HepG2 (cell line): ENCODE measurements around the gene KLKB1. TPM values are rescaled to one million over a fixed set of nuclear protein-coding genes. Genes with fewer than 3 reads are reported as not detected.

Source experiments
- DNMT1 ChIP-seq: sonication (generic); formaldehyde crosslinking; IDR thresholded peaks from 2 replicates; pipeline ENCODE4 v1.5.1; 2020; ENCODE audit warnings: mild to moderate bottlenecking, missing genetic modification reagents
- EZH2 ChIP-seq: conservative IDR thresholded peaks from 2 replicates; pipeline ENCODE4 v1.6.1; 2012; ENCODE audit warnings: mild to moderate bottlenecking, low read depth, low read length, moderate library complexity
- GTF3A ChIP-seq: sonication (generic); formaldehyde crosslinking; conservative IDR thresholded peaks from 2 replicates; pipeline ENCODE4 v1.4.0; 2020; ENCODE audit warnings: mild to moderate bottlenecking, missing genetic modification reagents
- KAT7 ChIP-seq: IDR thresholded peaks from 2 replicates; pipeline ENCODE4 v1.6.1; 2018; ENCODE audit warnings: borderline replicate concordance, missing compliant biosample characterization
- MTF1 ChIP-seq: sonication (generic); formaldehyde crosslinking; IDR thresholded peaks from 2 replicates; pipeline ENCODE4 v1.5.0; 2020; ENCODE audit warnings: missing genetic modification reagents
- NFKB2 ChIP-seq: sonication (generic); formaldehyde crosslinking; IDR thresholded peaks from 2 replicates; pipeline ENCODE4 v1.4.0; 2020; ENCODE audit warnings: missing genetic modification reagents, borderline replicate concordance
- NR2F6 ChIP-seq, 2 experiments: IDR thresholded peaks; 2 replicates each; pipeline ENCODE4 v1.6.1; 2016; ENCODE audit warnings: antibody characterized with exemption in 1 of 2, mild to moderate bottlenecking in 1 of 2
- PAX8 ChIP-seq: sonication (generic); formaldehyde crosslinking; IDR thresholded peaks from 2 replicates; pipeline ENCODE4 v1.8.0; 2022; ENCODE audit warnings: mild to moderate bottlenecking, missing genetic modification reagents, borderline replicate concordance
- THYN1 ChIP-seq: sonication (generic); formaldehyde crosslinking; IDR thresholded peaks from 2 replicates; pipeline ENCODE4 v1.8.1; 2023; ENCODE audit warnings: low read depth, mild to moderate bottlenecking, moderate library complexity, missing genetic modification reagents, borderline replicate concordance
- ZEB1 ChIP-seq: IDR thresholded peaks from 2 replicates; pipeline ENCODE4 v1.6.1; 2012; ENCODE audit warnings: mild to moderate bottlenecking, low read depth, inconsistent platforms; ENCODE audit not compliant: insufficient replicate concordance
- ZNF781 ChIP-seq: sonication (generic); formaldehyde crosslinking; IDR thresholded peaks from 2 replicates; pipeline ENCODE4 v1.5.1; 2020; ENCODE audit warnings: borderline replicate concordance, mild to moderate bottlenecking, missing genetic modification reagents; ENCODE audit errors: not compliant biosample characterization
- ZNF891 ChIP-seq: sonication (generic); formaldehyde crosslinking; IDR thresholded peaks from 2 replicates; pipeline ENCODE4 v1.5.0; 2020; ENCODE audit warnings: mild to moderate bottlenecking, missing genetic modification reagents
- polyA plus RNA-seq, 8 experiments: library from polyadenylated mRNA; depleted of rRNA in 3 of 8; stranded (reverse) in 7 of 8; unstranded in 1 of 8; fragments of >200 nt; fragmentation: Illumina TruSeq in 4 of 8; extraction: Trizol in 4 of 8; gene quantifications; 2 replicates each; pipeline versions ENCODE4 v1.2.1 to v1.2.3, GENCODE V29; 2011 to 2016; ENCODE audit warnings: low read depth in 4 of 8, missing spikeins in 1 of 8, mixed read lengths in 1 of 8; ENCODE audit not compliant: insufficient read depth in 1 of 8
- total RNA-seq, 5 experiments: library from RNA; depleted of rRNA; stranded (reverse); fragments of >200 nt; fragmentation: Illumina TruSeq; extraction: Trizol; gene quantifications; 2 replicates each; pipeline ENCODE4 v1.2.3, GENCODE V29; 2016; ENCODE audit warnings: low read depth in 1 of 5
- TF ChIP-seq, protein P1 (sequence below): sonication (generic); formaldehyde crosslinking; IDR thresholded peaks from 2 replicates; pipeline ENCODE4 v1.5.0; 2020; ENCODE audit warnings: mild to moderate bottlenecking, missing genetic modification reagents, moderate library complexity
- TF ChIP-seq, protein P2 (sequence below): sonication (generic); formaldehyde crosslinking; IDR thresholded peaks from 2 replicates; pipeline ENCODE4 v1.4.0; 2020; ENCODE audit warnings: mild to moderate bottlenecking, missing genetic modification reagents

KLKB1 gene
- total and polyA plus RNA-seq, 2 of the 13 experiments (the other 11 are each of a cell fraction or from before 2014, with no cell fraction given): 0.26 to 0.49 TPM

- TF ChIP-seq NFKB2: 0 out of 2 replicates have a peak, but pooled peaks have one; percentile 52
- no peak for TF ChIP-seq EZH2
- TF ChIP-seq, protein P1, sequence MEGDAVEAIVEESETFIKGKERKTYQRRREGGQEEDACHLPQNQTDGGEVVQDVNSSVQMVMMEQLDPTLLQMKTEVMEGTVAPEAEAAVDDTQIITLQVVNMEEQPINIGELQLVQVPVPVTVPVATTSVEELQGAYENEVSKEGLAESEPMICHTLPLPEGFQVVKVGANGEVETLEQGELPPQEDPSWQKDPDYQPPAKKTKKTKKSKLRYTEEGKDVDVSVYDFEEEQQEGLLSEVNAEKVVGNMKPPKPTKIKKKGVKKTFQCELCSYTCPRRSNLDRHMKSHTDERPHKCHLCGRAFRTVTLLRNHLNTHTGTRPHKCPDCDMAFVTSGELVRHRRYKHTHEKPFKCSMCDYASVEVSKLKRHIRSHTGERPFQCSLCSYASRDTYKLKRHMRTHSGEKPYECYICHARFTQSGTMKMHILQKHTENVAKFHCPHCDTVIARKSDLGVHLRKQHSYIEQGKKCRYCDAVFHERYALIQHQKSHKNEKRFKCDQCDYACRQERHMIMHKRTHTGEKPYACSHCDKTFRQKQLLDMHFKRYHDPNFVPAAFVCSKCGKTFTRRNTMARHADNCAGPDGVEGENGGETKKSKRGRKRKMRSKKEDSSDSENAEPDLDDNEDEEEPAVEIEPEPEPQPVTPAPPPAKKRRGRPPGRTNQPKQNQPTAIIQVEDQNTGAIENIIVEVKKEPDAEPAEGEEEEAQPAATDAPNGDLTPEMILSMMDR (CRISPR knock-in tag): peak; percentile 46; the same call in 1 of the 2 replicates
- no peak for TF ChIP-seq GTF3A (CRISPR knock-in tag)
- TF ChIP-seq NR2F6 (IDR thresholded peaks at IDR 0.05): no peak
- TF ChIP-seq NR2F6 (CRISPR knock-in tag; IDR thresholded peaks at IDR 0.05): no peak
- TF ChIP-seq, protein P2, sequence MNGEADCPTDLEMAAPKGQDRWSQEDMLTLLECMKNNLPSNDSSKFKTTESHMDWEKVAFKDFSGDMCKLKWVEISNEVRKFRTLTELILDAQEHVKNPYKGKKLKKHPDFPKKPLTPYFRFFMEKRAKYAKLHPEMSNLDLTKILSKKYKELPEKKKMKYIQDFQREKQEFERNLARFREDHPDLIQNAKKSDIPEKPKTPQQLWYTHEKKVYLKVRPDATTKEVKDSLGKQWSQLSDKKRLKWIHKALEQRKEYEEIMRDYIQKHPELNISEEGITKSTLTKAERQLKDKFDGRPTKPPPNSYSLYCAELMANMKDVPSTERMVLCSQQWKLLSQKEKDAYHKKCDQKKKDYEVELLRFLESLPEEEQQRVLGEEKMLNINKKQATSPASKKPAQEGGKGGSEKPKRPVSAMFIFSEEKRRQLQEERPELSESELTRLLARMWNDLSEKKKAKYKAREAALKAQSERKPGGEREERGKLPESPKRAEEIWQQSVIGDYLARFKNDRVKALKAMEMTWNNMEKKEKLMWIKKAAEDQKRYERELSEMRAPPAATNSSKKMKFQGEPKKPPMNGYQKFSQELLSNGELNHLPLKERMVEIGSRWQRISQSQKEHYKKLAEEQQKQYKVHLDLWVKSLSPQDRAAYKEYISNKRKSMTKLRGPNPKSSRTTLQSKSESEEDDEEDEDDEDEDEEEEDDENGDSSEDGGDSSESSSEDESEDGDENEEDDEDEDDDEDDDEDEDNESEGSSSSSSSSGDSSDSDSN (CRISPR knock-in tag): peak; percentile 49
- TF ChIP-seq ZEB1: peak; percentile 45
- TF ChIP-seq DNMT1 (CRISPR knock-in tag): peak; percentile 63; the same call in 1 of the 2 replicates
- peak; percentile 18; the same call in 1 of the 2 replicates for TF ChIP-seq KAT7 (CRISPR knock-in tag)
- TF ChIP-seq PAX8: no peak
- TF ChIP-seq MTF1 (CRISPR knock-in tag): no peak
- TF ChIP-seq ZNF781 (CRISPR knock-in tag): no peak
- TF ChIP-seq THYN1: no peak
- TF ChIP-seq ZNF891 (CRISPR knock-in tag): peak; percentile 28; the same call in 1 of the 2 replicates
Observed at GRCh38 chr4:186190581-186191199, 36.6 kb upstream of the KLKB1 start (continued).
